ENCODE measurements around the gene GNB5. TPM values are rescaled to one million over a fixed set of nuclear protein-coding genes. Genes with fewer than 3 reads are reported as not detected.

GNB5 gene
- total and polyA plus RNA-seq, 8 donors, result 12.2 to 28.2 (median 15.8) TPM

GRCh38 chr15:52164631-52165265 lies 26.4 kb downstream of the GNB5 start:
- ATAC-seq (no peak), FAIRE-seq (no peak), DNase-seq (no peak)
- Histone ChIP-seq H3K36me3 (no peaks in the 10 kb centered on the region), H3K27me3 (no peaks in the 10 kb centered on the region), H3K27ac (no peak overlapping the region), H3K4me1 (no peaks in the 10 kb centered on the region), H3K9me3 (no peaks in the 10 kb centered on the region), H3K4me3 (no peak overlapping the region)
- TF ChIP-seq CTCF (IDR thresholded peaks at IDR 0.05), result no peak
- WGBS, 2 donors, result 92 to 94% methylated on average over 2 of the region's 2 CpGs
- intact Hi-C loops (cut with DNase I), result no loop called here

GRCh38 chr15:52163321-52164190 lies 27.6 kb downstream of the GNB5 start:
- no peak overlapping the region for H3K4me3 ChIP-seq

GRCh38 chr15:52162876-52163275 lies 28.3 kb downstream of the GNB5 start:
- Histone ChIP-seq H3K27me3 (no peaks in the 10 kb centered on the region), H3K4me3 (no peak overlapping the region), H3K4me1 (no peaks in the 10 kb centered on the region), H3K27ac (no peak overlapping the region), H3K9me3 (no peaks in the 10 kb centered on the region), H3K36me3 (no peaks in the 10 kb centered on the region)
- FAIRE-seq, result no peak
- no peak for TF ChIP-seq CTCF (IDR thresholded peaks at IDR 0.05)
- ATAC-seq, result no peak
- 90 to 91% methylated on average over 22 of the region's 22 CpGs for WGBS, 2 donors
- DNase-seq, result no peak
- intact Hi-C loops (cut with DNase I), result no loop called here

More at GRCh38 chr15:52163321-52164190, 27.6 kb downstream of the GNB5 start:
- WGBS, 2 donors, result 90 to 91% methylated on average over 19 of the region's 19 CpGs
- no peak for DNase-seq
- H3K27me3 ChIP-seq, result no peaks in the 10 kb centered on the region
- no peak for ATAC-seq
- no peaks in the 10 kb centered on the region for H3K4me1 ChIP-seq
- no peaks in the 10 kb centered on the region for H3K36me3 ChIP-seq
- H3K9me3 ChIP-seq, result no peaks in the 10 kb centered on the region
- FAIRE-seq, result no peak
- no peak overlapping the region for H3K27ac ChIP-seq
- TF ChIP-seq CTCF (IDR thresholded peaks at IDR 0.05), result no peak
- intact Hi-C loops (cut with DNase I), result no loop called here

GRCh38 chr15:52162260-52162659 lies 28.9 kb downstream of the GNB5 start:
- no peak for TF ChIP-seq CTCF (IDR thresholded peaks at IDR 0.05)
- FAIRE-seq, result no peak
- no peak for ATAC-seq
- intact Hi-C loops (cut with DNase I), result no loop called here
- Histone ChIP-seq H3K4me3 (no peak overlapping the region), H3K36me3 (no peaks in the 10 kb centered on the region), H3K27ac (no peak overlapping the region), H3K9me3 (no peaks in the 10 kb centered on the region), H3K4me1 (no peaks in the 10 kb centered on the region), H3K27me3 (no peaks in the 10 kb centered on the region)
- DNase-seq, result no peak
- WGBS, 2 donors, result 78 to 85% methylated on average over 4 of the region's 4 CpGs

All from pancreas (tissue), 10 donors.